Transverse colon (tissue), 4 donors: ENCODE data around the gene ZBTB4.

ENCODE experiments used
- EP300 ChIP-seq: sonication (generic); formaldehyde crosslinking; IDR thresholded peaks from one replicate; pipeline ENCODE4 v1.6.1; 2017; ENCODE audit warnings: antibody characterized with exemption, low read depth
- POLR2A ChIP-seq: fragments of 450-650 bp; IDR thresholded peaks from one replicate; pipeline ENCODE4 v1.6.1; 2016; ENCODE audit warnings: antibody characterized with exemption, mild to moderate bottlenecking, moderate library complexity
- POLR2AphosphoS5 ChIP-seq, 3 donors: sonication (generic); formaldehyde crosslinking; IDR thresholded peaks; one replicate each; pipeline ENCODE4 v1.6.1; 2016; ENCODE audit warnings: antibody characterized with exemption in 3 of 3
- TF ChIP-seq, protein P1 (sequence below), 5 experiments: fragments of 200-600 bp in 3 of 5; fragments of 450-650 bp in 2 of 5; sonication (generic) in 3 of 5; IDR thresholded peaks; 1 replicate in 2 of 5; 2 replicates in 3 of 5; pipeline ENCODE4 v1.5.1; 2016 to 2017; ENCODE audit warnings: antibody characterized with exemption in 5 of 5, inconsistent platforms in 3 of 5, mild to moderate bottlenecking in 2 of 5, moderate library complexity in 1 of 5

DNA sequence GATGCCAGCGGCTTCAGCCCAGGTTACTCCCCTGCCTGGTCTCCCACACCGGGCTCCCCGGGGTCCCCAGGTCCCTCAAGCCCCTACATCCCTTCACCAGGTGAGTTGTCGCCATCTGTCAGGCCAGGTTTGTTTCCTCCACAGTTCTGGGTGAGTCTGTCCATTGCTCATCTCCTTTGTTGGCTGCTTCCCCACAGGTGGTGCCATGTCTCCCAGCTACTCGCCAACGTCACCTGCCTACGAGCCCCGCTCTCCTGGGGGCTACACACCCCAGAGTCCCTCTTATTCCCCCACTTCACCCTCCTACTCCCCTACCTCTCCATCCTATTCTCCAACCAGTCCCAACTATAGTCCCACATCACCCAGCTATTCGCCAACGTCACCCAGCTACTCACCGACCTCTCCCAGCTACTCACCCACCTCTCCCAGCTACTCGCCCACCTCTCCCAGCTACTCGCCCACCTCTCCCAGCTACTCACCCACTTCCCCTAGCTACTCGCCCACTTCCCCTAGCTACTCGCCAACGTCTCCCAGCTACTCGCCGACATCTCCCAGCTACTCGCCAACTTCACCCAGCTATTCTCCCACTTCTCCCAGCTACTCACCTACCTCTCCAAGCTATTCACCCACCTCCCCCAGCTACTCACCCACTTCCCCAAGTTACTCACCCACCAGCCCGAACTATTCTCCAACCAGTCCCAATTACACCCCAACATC is 33.6 kb upstream of the ZBTB4 start:
- TF ChIP-seq, protein P1, sequence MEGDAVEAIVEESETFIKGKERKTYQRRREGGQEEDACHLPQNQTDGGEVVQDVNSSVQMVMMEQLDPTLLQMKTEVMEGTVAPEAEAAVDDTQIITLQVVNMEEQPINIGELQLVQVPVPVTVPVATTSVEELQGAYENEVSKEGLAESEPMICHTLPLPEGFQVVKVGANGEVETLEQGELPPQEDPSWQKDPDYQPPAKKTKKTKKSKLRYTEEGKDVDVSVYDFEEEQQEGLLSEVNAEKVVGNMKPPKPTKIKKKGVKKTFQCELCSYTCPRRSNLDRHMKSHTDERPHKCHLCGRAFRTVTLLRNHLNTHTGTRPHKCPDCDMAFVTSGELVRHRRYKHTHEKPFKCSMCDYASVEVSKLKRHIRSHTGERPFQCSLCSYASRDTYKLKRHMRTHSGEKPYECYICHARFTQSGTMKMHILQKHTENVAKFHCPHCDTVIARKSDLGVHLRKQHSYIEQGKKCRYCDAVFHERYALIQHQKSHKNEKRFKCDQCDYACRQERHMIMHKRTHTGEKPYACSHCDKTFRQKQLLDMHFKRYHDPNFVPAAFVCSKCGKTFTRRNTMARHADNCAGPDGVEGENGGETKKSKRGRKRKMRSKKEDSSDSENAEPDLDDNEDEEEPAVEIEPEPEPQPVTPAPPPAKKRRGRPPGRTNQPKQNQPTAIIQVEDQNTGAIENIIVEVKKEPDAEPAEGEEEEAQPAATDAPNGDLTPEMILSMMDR (IDR thresholded peaks at IDR 0.05), result no peak
- TF ChIP-seq POLR2AphosphoS5 (IDR thresholded peaks at IDR 0.05) (no peak), POLR2A (no peak), EP300 (no peak)
